HT-29 (cell line): ENCODE measurements around the gene PARP11. TPM values are rescaled to one million over a fixed set of nuclear protein-coding genes. Genes with fewer than 3 reads are reported as not detected.

Experiments
- DNase-seq: peaks from one replicate; pipeline ENCODE4 v3.0.0-alpha.2; 2015; ENCODE audit warnings: low spot score
- total RNA-seq: library from RNA; depleted of rRNA; stranded (reverse); fragments of >200 nt; shearing (Covaris generic); gene quantifications from 2 replicates; pipeline ENCODE4 v1.2.3, GENCODE V29; 2014

The PARP11 gene
- total RNA-seq, 1 experiment from 2014 or later, result 1.3 TPM

DNA sequence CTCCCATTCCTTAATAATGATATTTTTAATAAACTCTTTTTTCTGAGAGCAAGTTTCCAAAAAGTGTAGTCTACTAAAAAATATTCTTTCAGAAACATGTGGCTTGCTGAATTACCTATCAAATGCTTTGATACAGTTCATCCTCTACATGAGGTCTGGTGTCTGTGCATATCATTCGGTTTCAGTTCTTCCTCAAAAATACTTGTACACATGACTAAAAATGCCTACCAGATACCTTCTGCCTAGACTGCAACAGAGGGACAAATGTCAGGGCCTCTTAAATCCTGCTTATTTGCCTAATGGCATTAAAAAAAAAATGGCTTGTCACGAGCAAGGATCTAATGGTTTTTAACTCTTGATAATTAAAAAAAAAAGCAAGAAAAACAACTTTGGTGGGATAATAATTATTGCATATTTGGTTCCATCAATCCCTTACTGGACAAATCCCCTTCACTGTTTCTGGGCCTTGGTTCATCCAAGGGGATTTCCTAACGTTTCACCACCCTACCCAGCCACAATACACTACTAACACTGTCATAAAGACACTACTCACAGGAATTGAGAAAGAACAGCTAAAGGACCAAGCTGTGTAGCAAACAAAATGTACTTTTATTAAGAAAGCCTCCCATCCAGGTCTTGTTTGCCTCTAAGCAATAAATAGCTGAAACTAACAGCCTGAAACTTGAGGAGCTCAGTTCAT lies 45.7 kb downstream of the PARP11 start:
- no peak for DNase-seq

DNA sequence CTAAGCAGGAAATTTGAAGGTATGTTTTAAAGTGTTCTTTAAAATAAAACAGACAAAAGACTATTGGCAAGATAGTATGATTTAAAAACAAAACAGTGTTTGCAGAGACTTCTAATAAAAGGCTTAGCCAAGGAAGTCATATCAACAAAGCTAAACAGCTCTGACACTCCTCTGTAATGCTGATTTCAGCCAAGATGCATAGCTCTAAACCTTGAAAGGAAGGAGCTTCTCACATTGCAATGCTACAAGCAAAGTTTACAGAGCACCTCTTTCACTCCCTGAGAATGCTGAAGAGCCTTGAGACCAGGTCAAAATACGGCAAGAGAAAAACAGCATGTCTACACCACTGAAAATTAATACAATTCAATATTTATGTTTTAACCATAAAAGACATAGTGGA lies 51.8 kb downstream of the PARP11 start:
- DNase-seq, result no peak

DNA sequence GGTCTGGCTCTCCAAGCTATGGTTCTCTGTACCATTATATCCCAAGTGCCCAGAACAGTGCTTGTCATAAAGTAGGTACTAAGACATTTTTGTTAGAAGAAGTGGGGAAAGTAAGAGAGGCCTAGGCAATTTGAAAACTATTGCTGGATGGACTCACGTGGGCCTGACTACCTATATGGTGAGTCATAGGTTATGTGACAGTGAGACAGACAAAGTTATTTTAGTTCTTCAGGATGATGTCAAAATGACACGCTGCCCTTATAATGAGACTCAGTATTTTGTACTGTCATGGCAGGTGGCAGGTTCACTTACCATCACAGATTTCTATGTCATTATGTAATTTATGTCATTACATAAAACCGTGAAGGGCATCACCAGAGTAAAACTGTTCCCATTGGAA lies 53.1 kb downstream of the PARP11 start:
- no peak for DNase-seq

DNA sequence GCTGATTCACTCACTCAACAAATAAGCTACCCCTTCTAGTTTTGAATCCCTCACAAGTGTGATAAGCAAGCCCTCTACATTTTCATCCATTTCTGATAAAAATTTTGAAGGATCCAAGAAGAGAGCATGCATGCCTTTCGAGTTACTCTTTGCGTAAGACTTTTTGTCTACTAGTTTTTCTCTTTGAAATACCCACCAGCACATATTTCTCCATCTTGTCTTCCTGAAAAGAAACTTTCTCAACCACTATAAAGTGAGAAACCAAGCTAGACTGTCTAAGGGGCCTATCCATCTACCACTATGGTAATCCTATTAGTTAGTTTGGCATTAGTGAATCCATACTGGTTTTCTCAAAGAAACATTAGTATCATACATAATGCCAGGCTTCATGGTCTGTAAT lies 56.9 kb downstream of the PARP11 start:
- no peak for DNase-seq

DNA sequence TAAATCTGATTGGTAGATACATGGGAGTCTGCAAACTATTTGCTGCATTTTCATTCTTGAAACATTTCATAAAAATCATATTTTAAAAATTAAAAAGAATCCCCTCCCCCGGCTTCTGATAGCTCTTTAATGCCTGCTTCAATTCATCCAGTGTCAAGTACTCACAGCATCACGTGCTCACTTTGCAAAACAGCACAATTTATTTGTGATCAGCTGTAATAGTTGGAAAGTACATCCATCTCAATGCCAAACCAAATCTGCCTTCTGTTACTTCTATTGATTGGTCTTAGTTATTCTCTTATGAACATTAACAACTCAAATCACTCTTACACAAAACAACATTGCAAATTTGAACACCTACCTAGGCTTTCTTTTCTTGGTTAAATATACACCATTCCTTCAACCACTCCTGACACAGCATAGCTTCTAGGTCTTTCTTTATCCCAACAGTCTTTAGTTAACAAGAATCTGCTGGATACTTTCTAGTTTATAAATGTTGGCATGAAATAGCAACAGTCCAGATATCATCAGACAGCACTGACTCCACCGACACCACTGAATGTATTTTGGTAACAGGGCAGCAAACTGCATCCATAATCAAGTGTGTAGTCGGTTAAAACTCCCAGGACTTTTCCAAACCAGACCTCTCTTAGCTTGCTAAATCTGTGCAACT lies 58.0 kb downstream of the PARP11 start:
- DNase-seq, result no peak

DNA sequence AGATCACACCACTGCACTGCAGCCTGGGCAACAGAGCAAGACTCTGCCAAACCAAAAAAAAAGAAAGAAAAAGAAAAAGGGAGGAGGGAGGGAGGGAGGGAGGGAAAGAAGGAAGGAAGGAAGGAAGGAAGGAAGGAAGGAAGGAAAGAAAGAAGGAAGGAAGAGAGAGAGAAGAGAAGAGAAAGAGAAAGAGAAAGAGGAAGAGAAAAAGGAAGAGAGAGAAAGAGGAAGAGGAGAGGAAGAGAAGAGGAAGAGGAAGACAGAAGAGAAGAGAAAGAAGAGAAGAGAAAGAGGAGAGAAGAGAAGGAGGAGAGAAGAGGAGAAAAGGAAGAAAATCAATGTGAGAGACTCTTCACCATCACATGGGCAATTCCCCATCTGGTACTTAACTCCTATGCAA lies 62.7 kb downstream of the PARP11 start:
- DNase-seq, result no peak

DNA sequence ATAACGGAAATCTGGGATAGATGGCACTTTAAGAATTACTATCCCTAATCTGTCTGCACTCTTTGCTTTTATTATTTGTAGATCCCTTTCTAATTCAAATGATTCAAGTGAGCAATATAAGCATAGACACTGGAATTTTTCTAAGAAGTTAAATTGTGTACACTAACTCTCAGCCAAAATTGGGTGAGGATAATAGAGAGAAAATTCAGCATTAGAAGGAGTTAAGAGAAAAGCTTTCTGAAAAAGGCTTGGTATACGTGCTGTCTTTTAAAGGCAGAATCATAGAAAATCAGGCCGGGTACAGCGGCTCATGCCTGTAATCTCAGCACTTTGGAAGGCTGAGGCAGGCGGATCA lies 63.2 kb downstream of the PARP11 start:
- no peak for DNase-seq

DNA sequence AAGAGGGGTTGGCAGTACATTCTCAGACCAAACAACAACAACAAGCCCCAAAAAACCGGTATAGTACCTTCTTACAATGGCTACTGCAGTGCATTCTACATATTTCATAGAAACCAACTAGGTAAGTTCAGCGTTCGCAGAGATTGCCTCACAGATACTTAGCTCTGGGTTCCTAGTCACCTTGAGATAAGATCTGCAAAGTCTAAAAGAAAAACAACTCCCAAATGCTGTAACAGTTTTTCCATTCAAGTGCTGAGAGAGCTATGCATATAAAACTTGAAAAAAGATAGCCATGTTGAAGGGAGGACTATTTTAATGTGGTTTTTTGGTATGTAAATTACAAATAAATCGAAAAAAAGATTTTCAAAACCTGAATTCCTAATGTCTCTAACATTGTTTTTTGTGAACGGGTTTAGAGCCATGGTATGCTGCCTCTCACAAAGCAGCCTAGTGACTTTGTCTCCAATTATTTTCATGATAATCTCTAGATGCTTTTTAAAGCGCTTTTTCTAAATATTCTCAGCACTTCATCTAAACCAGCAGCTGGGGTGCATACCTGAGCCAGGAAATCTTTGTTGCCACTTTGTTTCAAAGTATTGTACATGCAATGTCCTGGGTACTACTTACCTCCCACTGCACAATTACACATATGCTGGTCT lies 63.7 kb downstream of the PARP11 start:
- no peak for DNase-seq

DNA sequence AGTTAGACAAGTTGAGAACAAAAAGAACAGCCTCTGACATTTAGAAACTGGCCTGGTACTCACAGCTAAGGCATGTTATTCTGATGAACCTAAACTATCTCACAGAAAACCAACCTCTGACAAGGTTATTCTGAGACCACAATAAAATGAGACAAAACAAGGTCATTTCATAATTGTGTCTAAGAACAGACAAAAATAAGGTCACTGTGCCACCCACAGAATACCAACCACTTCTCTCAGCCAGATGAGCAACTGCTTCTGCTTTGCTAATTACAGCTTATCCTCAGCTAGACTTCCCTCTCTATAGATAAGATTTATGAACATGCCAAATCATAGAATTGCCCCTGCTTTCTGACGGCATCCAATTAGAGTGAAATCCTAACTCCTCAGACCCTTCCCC lies 68.1 kb downstream of the PARP11 start:
- DNase-seq, result no peak

DNA sequence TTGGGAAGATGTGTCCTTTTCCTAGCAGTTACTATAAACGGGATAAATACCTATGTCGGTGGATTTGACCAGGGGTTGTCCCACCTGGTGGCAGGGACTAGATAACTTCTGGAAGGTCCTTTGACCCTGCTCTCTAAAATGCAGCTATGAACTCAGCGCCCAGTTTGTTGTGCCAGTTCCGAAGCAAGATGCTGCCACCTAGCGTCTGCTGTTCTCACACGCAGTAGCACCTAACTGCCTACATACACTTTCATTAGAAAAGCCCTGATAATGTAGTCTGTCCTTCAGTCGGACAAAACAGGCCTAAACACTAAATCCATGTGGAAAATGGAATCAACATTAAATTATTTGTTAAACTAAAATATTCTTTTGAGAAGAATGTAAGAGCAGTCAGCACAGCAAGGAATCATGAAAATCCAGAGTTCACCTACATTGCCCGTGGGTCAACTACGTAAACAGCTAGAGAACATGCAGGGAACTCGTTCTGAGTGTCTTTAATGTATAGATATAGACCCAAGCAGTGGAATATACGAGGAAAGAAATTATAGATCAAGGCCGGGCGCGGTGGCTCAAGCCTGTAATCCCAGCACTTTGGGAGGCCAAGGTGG lies 69.2 kb downstream of the PARP11 start:
- DNase-seq, result peak; percentile 81

DNA sequence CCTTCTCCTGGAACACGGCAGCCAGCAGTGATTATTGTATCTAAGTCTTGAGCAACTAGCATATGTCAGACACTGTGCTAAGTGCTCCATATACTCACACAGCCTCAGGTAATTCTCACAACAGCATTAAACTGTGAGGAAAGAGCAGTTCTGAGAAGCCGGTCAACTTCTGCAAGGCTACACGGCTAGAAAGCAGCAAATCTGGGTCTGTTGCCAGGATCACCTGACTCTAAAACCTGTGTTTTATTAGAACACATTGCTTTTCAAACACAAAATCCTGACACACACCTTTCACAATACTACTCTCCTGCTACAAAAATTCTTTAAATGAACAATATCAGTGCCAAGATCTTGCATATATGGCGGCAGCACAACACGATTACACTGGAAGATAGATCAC lies 70.5 kb downstream of the PARP11 start:
- no peak for DNase-seq

DNA sequence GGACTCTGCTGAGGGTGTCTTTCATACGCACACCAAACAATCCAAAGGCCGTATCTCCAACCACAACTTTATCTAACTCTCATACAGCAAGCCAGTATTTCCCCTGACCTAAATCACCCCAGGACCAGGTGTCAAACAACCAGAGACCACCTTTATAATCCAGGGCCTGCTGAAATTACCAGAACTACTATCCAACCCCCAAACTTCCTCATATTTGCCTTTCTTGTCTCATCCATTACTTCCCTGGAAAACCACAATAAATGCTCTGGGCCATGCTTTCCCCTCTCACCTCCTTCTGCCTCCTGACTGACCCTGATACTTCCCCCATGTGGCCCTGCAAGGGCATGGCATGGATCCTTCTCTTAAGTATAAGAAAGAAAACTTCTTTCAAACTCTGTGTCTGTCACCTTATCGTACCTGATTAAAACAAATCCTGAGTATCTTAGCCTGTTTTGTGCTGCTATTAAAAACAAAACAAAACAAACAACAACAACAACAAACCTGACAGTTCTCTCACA lies 75.6 kb downstream of the PARP11 start:
- peak; percentile 23 for DNase-seq

DNA sequence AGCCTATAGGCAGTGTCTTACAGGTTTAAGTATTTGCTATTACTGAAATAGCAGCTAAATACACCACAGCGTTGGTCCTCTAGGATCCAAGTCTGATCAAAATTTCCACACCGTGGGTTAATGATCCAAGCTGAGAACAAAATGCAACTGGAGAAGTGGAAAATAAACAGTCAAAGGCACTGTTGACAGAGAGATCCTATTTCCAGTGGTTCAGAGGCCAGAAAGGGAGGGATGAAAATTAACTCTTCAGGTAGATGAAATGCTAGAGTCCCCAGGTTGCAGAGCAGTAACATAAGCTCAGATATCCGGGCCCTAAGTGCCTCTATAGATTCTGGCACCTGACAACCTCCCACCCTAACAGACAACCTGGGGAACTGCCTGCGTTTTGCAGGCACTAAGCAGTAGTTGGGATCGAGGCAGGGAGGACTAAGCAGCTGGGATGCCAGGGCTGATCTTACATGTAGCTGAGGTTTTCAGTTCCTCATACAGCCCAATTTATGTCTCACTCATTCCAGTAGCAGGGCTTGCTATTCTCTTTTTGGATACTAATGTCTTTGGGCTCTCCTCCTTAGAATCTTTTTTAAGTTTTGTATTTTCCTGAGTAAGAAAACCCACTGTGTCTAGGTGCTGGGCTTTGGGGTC lies 77.6 kb downstream of the PARP11 start:
- no peak for DNase-seq

DNA sequence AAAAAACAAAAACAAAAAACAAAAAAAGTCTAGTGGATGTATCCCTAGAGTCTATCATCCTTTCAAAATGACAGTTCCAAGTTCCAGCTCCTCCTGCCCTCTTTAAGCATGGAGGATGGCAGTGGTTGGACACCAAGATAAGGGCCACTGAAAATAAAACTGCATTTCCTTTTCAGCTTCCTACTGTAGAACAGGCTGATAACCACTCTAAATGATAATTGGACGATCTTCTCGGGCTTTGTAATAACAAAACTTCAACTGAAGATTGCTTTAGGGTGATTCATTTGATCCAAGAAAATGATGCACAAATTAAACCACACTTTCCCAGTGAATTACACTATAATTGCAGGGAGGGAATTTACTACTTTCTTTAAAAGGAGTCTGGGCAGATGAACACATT lies 78.1 kb downstream of the PARP11 start:
- no peak for DNase-seq

DNA sequence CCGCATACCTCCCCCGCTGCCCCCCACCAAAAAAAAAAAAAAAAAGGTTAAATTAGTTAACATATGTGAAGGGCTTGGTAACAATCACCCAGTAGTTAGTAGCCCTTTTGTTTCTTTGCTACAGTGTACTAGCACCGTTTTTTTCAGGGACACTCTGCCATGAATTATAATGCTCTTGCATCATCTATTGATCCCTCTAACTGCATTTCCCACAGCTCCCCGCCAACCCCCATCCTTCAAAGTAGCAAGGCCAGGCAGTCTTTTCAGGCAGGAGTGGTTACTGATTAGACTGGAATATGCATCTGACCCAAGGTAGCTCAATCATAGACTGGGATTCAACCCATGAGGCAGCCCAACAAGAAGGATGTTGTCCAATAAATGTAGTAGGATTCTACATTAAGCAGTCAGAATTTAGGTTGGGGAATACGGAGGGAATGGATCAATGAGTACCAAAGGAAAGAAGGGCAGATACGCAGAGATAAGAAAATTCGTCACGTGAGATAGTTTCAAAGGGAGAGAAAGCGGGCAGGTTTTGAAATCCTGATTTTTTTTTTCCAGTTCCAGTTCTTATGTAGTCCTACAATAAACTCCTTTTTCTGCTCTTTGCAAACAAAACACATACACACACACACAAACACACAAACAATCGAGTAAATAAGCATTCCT lies 80.4 kb downstream of the PARP11 start:
- DNase-seq, result no peak

DNA sequence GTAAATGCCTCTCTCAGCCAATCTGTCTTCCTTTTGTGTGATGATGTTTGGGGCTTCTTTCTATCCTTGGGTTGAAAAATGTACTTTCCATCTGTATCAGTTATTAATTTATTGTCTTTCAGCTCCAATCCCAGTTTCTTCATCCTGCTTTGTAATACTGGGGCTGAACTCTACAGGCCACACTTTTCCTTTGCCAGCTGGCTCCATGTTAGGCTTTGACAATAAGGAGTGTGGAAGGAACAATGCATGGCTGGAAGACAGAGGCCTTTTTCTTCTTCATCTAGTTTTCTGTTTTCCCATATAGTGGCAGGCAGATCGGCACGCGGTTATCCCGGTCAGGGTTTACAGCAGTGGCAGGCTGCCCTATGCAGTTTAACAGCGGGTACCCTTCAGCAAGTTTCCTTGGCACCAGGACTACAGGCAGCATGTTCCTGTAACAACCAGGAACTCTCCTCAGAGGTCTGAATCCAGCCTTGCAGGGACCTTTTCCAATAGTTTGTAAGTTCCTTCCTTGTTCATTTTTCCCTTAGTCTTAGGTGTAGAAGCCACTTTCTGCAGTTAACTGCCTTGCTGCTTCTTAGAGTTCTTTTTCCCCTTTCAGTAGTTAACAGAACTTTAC lies 81.8 kb downstream of the PARP11 start:
- DNase-seq, result no peak

DNA sequence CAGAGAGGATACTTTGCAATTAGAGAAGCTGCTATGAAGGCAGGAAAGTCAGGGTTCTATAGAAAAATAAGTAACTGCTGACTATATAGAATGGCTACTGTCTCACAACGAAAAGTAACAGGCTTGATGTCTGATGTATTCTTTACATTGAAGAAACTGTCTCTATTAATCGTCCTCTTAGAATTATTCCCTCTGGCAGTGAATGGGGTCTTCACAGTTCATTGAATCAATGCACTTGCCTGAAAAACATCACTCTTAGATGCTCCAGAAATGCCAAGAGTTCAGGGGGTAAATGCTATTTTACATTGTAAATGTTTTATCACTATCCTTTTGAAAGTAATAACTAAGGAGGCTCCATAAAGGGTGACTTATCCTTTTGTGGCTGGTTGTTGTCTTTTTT lies 82.6 kb downstream of the PARP11 start:
- DNase-seq, result no peak

DNA sequence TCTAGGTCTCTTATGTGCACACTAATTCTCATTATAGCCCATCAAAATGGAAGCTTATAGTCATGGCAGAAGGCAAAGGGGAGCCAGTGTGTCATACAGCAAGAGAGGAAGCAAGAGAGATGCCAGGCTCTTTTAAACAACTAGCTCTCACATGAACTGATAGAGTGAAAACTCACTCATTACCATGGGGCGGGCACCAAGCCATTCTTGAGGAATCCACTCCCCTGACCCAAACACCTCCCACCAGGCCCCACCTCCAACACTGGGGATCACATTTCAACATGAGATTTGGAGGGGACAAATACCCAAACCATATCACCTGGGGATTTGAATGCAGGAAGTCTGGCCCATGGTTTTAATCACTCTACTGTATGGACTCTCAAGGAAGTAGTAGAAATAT lies 83.4 kb downstream of the PARP11 start:
- DNase-seq, result no peak

DNA sequence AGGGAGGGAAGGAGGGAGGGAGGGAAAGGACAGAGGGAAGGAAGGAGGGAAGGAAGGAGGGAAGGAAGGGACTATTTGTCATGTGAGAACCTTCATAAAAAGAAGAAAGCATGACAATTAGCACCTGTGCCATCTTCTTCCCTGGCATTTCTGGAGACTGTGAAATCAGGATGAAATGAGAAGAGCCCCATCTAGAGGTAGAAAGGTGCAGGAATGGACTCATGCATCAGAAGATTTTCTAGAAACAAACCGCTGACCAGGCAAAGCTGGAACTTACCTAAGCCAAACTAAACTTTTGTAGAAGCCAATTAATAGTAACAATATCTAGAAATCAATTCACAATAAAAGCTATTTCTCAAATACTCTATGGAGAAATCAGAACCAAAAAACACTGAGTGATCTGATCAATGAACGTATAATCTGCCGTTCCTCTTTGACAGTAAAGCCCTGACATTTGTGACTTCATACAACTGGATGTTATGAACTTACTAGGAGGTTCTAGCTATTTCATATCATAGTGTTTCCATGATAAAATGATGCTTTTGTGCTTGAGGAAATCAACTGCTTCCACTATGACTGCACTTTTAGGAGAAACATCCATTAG lies 95.9 kb downstream of the PARP11 start:
- DNase-seq, result peak; percentile 70

DNA sequence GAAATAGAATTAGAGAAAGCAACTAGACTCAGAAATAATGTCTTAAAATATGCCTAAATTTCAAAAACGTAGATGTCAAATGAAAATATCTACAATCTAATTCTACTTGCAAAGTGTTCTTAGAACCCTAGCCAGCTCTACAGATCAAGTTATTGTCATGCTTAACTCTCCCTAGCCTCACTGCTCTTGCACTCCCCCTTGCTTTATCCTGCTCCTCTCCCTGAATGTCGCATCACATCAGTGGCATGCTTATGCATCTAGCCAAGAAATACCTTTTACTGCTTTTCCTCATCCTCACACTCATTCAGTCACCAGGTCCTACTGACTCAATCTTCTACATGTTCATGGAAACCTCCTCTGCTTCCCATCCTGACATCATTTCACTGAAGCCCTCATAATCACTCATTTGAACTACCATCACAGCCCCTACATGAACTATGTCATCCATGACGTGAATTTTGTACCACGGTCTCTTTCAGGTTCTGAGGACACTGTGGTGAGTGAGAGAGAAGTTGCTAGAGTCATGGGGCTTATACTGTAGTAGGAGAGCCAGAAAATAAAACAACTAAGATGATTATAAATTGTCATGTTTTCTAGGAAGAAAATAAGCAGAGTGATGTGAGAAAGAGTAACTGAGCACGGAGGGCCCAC lies 97.7 kb downstream of the PARP11 start:
- no peak for DNase-seq
